BJ (cell line): Measurements from ENCODE around the gene CLDN19. TPM values are rescaled to one million over a fixed set of nuclear protein-coding genes. Genes with fewer than 3 reads are reported as not detected.

Source experiments
- CTCF ChIA-PET: fragments of 350-600 bp; formaldehyde crosslinking; extraction: SDS; loops from one replicate; lab custom pipeline; 2021; ENCODE audit warnings: antibody characterized with exemption, inconsistent platforms; lab: Yijun Ruan, JAX
- POLR2A ChIA-PET: fragments of 300-600 bp; sonication (Branson Sonifier 250); formaldehyde crosslinking; extraction: SDS; loops from one replicate; lab custom pipeline; 2021; ENCODE audit warnings: antibody characterized with exemption; lab: Charles Lee
- DNase-seq: peaks from one replicate; pipeline ENCODE4 v3.0.0-alpha.2; 2011; ENCODE audit warnings: low read depth
- H3K27me3 ChIP-seq: 2 replicates; pipeline ENCODE4 v1.6.0; 2011; ENCODE audit warnings: low read length; ENCODE audit not compliant: control insufficient read depth, insufficient read depth
- H3K36me3 ChIP-seq: 2 replicates; pipeline ENCODE4 v1.5.1; 2011; ENCODE audit warnings: low read length; ENCODE audit not compliant: control insufficient read depth, insufficient read depth
- H3K4me3 ChIP-seq: 2 replicates; pipeline ENCODE4 v1.5.1; 2011; ENCODE audit warnings: low read depth, mild to moderate bottlenecking, control low read depth, low read length
- polyA plus RNA-seq: library from polyadenylated mRNA; depleted of rRNA; stranded (reverse); fragments of >200 nt; gene quantifications from 2 replicates; pipeline ENCODE4 v1.2.3, GENCODE V29; 2011; rRNA removed
- TF ChIP-seq, protein P1 (sequence below): IDR thresholded peaks from 2 replicates; pipeline ENCODE4 v1.5.1; 2011; ENCODE audit warnings: low read depth, mild to moderate bottlenecking, control low read depth, inconsistent platforms, low read length, moderate library complexity; ENCODE audit not compliant: insufficient read depth

Gene CLDN19
- polyA plus RNA-seq, 1 experiment, result not detected

DNA sequence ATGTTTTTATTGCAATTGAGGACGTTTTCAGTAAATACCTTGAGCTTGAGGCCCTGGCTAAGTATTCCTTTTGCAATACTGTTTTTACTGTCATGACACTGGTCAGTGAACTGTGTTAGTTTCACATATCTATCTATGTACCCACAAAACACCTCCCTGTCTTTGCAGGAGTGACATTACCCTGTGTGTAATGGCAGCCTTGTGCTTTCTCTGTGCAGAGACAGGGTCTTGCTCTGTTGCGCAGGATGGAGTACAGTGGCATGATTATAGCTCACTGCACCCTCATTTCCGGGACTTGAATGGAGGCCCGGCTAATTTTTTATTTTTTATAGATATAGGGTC lies 48.9 kb downstream of the CLDN19 start:
- TF ChIP-seq, protein P1, sequence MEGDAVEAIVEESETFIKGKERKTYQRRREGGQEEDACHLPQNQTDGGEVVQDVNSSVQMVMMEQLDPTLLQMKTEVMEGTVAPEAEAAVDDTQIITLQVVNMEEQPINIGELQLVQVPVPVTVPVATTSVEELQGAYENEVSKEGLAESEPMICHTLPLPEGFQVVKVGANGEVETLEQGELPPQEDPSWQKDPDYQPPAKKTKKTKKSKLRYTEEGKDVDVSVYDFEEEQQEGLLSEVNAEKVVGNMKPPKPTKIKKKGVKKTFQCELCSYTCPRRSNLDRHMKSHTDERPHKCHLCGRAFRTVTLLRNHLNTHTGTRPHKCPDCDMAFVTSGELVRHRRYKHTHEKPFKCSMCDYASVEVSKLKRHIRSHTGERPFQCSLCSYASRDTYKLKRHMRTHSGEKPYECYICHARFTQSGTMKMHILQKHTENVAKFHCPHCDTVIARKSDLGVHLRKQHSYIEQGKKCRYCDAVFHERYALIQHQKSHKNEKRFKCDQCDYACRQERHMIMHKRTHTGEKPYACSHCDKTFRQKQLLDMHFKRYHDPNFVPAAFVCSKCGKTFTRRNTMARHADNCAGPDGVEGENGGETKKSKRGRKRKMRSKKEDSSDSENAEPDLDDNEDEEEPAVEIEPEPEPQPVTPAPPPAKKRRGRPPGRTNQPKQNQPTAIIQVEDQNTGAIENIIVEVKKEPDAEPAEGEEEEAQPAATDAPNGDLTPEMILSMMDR, result no peak
- CTCF ChIA-PET, result interaction anchor here (1.0 kb wide), 1 partner anchor 10 kb away, joined by 4 read pairs; no protein-coding TSS in a partner anchor
- H3K27me3 ChIP-seq, result no peaks in the 10 kb centered on the region
- H3K36me3 ChIP-seq, result no peaks in the 10 kb centered on the region; the same call in 1 of the 2 replicates
- H3K4me3 ChIP-seq, result no peak overlapping the region
- no peak for DNase-seq
- POLR2A ChIA-PET, result no interaction called here

DNA sequence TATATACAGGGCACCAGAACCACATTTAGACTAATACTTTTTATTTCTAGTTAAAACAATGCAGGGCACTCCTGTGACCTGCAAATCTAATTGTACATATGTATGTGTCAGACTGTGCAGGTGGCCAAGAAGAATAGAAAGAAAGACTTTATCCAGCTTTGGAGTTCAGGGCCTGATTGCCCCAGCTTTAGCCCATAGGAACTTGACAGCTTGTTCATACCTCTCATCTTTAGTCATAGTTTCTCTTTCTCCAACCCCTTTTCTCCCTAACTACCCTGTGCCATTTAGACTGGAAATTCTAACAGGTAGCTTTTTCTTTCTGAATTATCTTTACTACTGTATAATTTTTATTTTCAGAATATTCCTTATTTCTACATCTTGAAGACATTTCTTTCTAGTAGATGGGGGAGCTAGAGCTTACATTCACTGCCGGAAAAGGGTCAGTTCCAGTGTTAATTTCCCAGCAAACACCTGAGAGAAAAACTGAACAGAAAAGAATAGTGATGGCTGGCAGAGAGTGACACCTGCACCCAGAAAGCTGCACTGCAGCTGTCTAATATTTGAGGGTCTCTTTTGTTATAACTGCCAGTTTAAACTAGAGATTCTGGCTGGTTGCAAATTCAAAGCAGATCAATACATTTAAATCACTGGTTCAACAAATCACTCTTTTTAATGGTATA lies 49.4 kb downstream of the CLDN19 start:
- POLR2A ChIA-PET, result interaction anchor here (0.6 kb wide), 1 partner anchor 357 kb away, joined by 3 read pairs; no protein-coding TSS in a partner anchor
- H3K36me3 ChIP-seq, result no peaks in the 10 kb centered on the region
- DNase-seq, result no peak

DNA sequence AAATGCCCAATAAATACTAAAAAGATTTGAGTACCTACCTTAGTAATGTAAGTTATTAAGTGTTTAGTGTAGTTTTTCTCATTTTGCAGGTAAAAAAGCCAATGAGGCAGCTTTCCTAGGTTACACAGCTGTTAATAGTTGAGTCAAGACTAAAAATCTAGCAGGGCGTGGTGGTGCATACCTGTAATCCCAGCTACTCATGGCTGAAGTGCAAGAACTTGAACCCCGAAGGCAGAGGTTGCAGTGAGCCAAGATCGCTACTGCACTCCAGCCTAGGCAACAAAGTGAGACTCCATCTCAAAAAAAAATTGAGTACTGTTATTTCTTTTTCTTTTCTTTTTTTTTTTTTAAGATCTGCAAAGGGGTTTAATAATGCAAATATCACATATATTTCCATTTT lies 50.1 kb downstream of the CLDN19 start:
- Histone ChIP-seq H3K4me3 (no peak overlapping the region), H3K36me3 (no peaks in the 10 kb centered on the region), H3K27me3 (no peaks in the 10 kb centered on the region)
- DNase-seq, result no peak
- TF ChIP-seq, protein P1, result no peak
- ChIA-PET POLR2A (interaction anchor here (0.6 to 1.3 kb wide), 2 partner anchors 11 to 356 kb away, joined by 3 read pairs; no protein-coding TSS in a partner anchor), CTCF (interaction anchor here (0.9 to 1.6 kb wide), 2 partner anchors 67 to 69 kb away, joined by 3 read pairs; no protein-coding TSS in a partner anchor)

More for the DNA sequence above, 49.4 kb downstream of the CLDN19 start:
- no peaks in the 10 kb centered on the region for H3K27me3 ChIP-seq
- TF ChIP-seq, protein P1, result no peak
- H3K4me3 ChIP-seq, result no peak overlapping the region
- CTCF ChIA-PET, result interaction anchor here (0.9 to 1.0 kb wide), 2 partner anchors 9 to 69 kb away, joined by 3 to 4 read pairs; no protein-coding TSS in a partner anchor

DNA sequence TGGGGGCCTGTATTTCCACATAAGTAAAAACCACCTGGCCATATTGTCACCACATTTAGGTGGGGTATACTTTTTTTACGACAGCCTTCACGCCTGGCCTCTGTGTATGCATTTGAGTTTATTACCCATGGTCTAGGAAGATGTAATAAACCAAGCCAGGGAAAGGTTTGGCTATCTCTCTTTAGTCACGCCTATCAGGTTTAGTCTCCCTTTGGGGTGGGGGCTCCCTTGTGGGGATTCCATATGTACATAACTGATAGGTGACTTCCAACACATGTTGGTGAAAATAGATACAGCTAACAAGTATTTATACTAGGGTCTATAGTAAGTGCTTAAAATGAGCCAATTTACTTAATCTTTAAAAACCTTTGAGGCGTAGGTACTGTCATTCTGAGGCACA lies 53.6 kb downstream of the CLDN19 start:
- POLR2A ChIA-PET, result interaction anchor here (1.2 kb wide), 1 partner anchor 80 kb away, joined by 6 read pairs; the partner anchor contains the start of genes C1orf50 and P3H1
- DNase-seq, result no peak
- no peaks in the 10 kb centered on the region for H3K27me3 ChIP-seq
- TF ChIP-seq, protein P1, result no peak
- H3K36me3 ChIP-seq, result peaks cover 1% of the 10 kb centered on the region; the same call in 1 of the 2 replicates
- CTCF ChIA-PET, result interaction anchor here (1.2 kb wide), 1 partner anchor 47 kb away, joined by 3 read pairs; no protein-coding TSS in a partner anchor
- H3K4me3 ChIP-seq, result no peak overlapping the region

DNA sequence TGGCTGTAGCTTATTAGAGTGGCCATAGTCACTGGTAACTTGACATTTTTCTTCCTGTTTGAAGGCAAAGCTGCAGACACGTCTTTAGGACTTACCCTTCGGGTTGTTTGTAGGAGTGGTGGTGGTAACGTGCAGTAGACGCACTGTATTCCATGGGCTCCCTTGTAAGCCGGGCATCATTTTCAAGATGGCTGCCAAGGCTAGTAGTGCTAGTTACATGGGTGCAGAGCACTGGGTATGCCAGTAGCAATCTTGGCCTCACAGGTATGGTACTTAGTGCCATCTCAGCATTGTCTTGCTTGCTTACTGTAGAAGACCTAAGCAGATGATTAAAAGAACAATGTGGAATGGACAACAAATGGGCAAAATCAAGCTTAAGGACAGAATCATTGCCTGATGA lies 55.9 kb downstream of the CLDN19 start:
- Histone ChIP-seq H3K36me3 (peaks cover 1% of the 10 kb centered on the region; the same call in 1 of the 2 replicates), H3K4me3 (peak overlapping the region; percentile 65), H3K27me3 (no peaks in the 10 kb centered on the region)
- TF ChIP-seq, protein P1, result no peak
- ChIA-PET POLR2A (no interaction called here), CTCF (interaction anchor here (0.9 to 1.1 kb wide), 3 partner anchors 11 to 68 kb away, joined by 3 to 5 read pairs (median 5); no protein-coding TSS in a partner anchor)
- DNase-seq, result no peak

Other genes with a start within 250 kb of the CLDN19 start
- gene PPIH, start 81.8 kb downstream of the CLDN19 start, polyA plus RNA-seq, result 20.3 and 37.6 TPM in 2 replicates
- 387 and 486 TPM in 2 replicates for gene YBX1, start 57.8 kb downstream of the CLDN19 start, polyA plus RNA-seq
- gene P3H1, start 26.8 kb upstream of the CLDN19 start, polyA plus RNA-seq, result 167 and 228 TPM in 2 replicates
- gene C1orf50, start 27.0 kb upstream of the CLDN19 start, polyA plus RNA-seq, result 2.0 and 4.2 TPM in 2 replicates
- gene TMEM269, start 44.8 kb upstream of the CLDN19 start, polyA plus RNA-seq, result not detected in 2 replicates
- 24.4 and 26.5 TPM in 2 replicates for gene ERMAP, start 76.9 kb upstream of the CLDN19 start, polyA plus RNA-seq
- 10.5 and 20.2 TPM in 2 replicates for gene SVBP, start 77.2 kb upstream of the CLDN19 start, polyA plus RNA-seq
- 4.8 and 5.6 TPM in 2 replicates for gene ZNF691, start 106.4 kb upstream of the CLDN19 start, polyA plus RNA-seq
- gene SLC2A1, start 218.6 kb upstream of the CLDN19 start, polyA plus RNA-seq, result 100 and 193 TPM in 2 replicates